ENCODE measurements around the gene TOX3.

TOX3 gene

DNA sequence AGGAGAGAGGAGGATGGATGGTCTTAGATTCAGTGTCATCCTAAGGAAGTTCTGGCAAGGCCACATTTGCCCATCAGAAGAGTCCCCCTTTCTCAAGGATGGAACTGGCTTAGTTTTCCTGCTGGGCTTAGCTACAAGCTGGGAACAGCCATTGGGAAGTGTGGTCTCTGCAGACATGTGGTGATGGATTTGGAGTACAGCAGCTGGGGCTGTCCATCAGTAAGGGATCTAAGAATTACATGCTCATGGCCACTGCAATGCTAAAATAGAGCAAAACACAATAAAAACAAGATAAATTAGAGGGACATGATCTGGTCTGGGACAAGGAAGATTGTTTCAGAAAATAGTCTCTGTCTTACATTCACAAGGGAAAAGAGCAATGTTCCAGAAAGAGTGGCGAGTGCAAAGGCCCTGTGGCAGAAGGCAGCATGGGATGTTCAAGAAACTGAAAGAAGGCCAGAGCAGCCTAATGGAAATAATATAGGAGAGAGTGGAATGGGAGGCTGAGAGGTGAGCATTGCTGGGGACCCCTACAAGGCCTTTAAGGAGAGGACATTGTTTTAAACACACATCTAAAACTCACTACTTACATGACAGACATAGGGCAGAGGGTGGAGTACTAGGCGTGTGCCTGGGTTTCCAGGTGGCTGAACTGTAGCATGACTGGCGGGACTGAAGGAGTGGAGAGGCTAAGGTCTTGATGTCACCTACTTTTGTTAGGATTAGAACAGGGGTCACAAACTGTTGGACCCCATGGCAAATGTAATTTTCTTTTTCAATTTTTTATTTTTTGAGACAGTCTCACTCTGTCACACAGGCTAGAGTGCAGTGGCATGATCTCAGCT, 17.0 kb upstream of the TOX3 start:
- no peak for DNase-seq

DNA sequence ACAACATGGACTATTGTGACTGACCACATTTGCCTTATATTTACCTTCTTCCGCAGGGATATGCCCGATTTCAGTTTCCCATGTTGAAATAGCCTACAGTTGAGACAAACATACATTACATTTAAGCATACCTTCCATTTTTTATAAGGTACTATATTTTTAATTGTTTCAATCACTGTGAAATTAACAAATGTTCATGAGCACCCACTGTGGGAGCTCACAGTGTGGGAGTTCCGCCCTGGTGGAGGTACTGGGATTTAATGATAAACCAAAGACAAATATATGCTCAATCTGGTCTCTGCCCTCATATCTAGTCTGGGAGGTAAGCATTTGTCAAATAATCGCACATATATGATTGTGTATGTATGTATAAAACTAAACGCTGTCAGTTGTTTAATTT, 15.8 kb upstream of the TOX3 start:
- no peak for DNase-seq

DNA sequence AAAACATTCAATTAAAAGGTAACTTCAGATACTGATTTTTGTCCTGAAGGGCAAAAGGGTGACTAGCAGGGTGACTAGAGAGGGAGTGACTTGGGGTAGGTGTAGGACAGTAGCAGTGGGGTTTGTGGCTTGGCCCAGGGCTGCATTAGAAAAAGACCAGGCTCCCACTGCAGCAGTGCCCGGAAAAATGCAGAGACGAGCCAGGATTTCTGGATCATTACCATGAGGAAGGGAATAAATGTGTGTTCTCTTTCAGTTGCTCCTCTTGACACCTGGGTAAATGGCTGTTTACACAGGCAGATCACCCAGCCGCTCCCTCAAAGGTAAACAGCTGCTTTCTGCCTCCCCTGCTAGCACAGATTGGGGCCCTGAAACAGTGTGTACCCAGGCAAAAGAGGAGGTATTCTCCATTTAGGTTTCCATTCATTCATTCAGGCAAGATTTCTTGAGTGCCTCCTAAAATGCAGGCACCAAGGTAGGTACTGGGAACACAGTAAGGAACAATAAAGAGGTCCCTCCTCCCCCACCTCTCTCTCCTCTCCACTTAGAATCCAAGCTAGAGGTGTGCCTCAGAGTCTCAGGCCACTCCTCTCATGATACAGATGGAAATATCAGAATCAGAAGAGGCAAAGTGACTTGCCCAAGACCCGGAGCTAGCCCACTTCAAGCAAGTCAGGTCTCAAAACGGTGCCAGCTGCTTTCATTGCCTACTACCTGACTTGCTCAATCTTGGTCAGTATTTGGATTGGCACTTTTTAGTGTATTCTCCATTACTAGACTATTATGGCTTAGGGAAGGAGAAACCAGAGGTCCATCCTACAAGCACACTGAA, 15.2 kb upstream of the TOX3 start:
- DNase-seq, result no peak

DNA sequence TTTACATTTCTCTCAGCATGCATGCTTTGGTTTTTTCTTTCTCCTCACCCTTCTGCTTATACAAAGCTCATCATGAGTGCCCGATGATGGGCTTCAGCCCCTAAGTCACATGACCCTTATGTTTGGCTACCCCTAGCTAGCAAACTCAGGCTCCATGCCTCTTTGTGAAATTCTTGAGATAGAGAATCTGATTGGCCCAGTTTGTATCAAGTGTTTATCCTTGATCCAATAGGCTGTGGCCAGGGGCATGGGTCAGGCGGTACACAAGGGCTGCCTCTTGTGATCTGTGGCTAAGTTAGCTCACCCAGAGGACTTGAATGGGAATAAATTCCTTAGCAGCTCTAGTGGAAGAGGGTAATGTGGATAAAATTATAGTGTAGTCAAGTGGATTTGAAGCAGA, 11.5 kb upstream of the TOX3 start:
- no peak for DNase-seq

DNA sequence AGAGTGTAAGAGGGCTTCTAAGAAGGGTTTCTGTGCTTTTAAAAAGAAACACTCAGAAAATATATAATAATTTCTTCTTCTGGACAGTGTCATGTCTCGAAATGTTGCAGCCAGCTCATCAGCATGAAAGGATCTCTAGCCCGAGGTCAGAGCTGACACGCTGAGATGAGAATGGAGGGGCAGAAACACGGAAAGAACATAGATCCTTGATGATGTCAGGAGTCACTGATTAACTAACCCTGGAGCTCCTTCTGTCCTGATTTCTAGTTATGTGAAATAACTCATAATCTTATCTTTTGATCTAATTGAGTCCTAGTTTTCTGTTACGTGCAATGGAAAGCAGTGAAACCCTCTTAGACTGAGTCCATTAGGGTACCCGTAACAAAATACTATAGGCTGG, 10.3 kb upstream of the TOX3 start:
- DNase-seq, result no peak

DNA sequence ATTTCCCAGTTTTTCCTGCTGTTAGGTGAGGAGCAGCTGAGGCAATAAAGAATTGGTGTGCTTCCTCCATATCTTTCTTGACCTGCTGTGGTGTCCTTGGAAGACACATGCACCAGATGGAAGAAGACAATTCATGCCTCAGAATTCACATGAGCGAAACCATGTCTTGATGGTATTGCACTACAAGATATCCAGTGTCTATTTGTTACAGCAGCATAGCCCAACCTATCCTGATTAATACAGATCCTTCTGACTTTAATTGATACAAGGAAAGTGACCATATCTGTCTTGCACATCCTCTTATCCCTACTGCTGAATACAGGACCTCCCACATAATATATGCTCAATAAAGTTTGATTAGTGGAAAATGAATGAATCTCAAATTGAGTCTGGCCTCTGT, 9.1 kb upstream of the TOX3 start:
- no peak for DNase-seq

DNA sequence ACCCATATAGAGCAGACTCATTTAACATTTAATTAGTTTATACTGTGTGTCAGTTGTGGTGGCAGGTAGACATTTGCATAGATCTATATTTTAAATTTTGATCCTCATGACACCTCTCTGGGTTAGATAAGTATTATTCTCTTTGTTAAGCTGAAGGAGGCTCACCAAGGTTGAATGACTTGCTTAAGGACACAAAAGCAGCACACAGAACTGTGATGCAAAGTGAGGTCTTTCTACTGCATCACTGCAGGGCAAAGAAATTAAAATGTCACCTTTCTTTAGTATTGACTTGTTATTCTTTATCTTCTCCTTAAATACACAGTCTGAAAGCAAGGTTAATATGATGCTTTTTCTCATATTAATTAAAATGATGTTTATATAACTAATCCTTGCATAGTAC, 8.6 kb upstream of the TOX3 start:
- no peak for DNase-seq

DNA sequence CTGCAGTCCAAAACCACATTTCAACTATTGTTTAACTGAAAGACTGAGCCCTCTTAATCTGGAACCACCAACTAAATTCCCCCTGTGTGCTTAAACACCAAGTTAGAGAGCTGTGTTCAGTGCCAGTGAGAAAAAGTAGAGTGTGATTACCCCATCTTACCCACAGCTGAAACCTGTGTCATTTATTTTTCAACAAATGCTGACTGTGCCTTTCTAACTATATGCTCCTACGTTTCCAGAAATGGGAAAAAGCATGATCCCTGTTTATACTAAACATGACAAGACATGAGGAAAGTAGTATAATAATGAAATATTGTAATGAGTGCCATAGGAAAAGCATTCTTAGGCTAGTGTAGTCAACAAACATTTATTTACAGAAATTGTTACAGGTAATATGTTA, 7.4 kb upstream of the TOX3 start:
- no peak for DNase-seq

DNA sequence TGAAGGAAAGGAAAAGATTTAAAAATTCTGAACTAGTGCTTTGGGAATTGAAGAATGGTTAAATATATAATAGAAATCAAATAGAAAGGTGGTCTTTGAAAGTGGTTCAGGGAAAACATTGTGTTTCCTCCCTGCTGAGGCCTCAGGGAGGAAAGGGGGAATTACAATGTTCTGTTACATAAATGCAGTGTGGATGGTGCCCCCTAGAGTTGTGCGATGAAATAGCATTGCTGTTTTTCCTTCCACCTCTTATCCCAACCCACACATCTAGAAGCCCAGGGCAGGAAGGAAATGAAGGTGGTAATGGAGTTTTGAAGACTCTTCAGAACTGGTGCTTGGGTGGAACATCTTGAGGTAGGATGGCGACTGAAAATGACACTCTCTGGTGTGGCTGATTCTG, 6.4 kb upstream of the TOX3 start:
- no peak for DNase-seq

DNA sequence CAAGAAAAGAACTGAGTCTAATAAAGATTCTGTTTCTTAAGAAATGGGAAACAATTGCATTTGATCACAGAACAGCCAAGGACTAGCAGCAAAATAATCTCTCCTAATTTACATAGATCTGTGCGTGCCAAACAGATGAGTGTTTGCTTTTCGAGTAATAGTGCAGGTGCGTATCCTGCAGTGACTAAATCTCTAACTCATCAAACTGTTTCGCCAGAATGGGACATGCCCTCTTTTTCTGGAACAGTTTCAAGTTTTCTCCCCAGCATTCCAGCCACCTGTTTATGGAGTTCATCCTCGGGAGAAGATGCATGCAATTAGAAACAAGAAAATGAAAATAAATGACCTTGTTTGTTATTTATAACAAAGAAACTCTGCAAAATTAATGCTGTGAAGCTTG, 5.7 kb upstream of the TOX3 start:
- DNase-seq, result no peak

DNA sequence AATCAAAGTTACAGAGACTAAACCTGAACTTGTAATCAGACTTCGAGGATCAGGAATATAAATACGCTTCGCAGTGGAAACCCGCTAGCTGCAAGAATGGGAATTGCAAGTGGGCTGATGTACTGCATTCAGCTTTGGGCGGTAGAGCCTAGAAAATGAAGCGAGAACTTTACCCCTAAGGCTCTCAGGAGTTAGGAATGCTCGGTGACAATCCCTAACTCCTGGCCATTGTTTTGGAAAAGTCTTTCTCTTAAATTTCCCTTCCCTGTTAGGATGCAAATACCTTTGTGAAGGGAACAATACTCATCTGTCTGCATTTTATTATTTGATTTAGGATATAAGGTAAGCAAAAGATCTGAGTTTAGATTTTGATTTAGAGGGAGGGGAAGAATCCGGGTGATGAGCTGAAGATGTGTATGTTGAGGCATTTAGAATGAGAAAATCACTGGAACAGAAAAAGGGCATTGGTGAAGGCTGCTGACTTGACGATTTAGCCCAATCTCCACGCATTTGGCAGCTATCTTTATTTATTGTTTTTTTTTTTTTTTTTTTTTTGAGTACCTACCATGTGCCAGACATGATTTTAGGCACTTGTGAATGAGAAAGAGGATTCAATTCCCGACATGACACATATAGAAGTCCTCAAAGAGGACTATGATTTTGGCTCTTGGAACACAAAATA, 2.2 kb upstream of the TOX3 start:
- no peak for DNase-seq

DNA sequence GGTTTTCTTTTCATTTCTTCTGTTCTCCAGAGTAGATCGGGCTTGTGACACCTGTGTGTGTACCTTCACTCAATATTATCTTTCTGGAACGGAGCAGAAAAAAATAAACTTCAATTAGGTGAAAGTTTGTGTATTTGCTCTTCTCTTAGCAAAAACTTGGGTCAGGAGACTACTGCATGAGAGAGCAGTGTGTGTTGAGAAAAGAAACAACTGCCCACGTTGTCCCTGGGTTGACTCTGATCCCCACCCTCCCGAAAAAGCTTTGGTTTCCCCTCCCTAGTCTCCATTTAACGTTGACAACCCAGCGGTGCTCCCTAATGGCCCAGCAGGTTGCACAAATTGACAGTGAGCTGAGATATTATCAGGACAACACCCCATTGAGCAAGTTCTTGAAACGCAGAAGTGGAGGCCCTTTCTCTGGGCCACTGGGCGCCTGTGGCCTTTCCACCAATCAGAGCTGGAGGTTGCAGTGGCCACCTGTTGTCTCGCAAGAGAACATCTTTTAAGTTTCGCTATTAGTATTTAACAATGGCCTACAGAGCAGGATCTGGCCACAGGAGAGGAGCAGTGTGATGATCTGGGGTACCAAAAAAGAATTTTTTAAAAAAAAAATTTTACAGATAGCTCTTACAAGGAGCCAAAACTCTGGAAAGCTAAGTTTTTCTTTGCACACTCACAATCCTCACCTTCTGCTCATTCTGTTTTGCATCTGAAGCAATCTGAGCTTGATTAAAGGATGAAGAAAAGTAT, 1.5 kb upstream of the TOX3 start:
- DNase-seq, result no peak

DNA sequence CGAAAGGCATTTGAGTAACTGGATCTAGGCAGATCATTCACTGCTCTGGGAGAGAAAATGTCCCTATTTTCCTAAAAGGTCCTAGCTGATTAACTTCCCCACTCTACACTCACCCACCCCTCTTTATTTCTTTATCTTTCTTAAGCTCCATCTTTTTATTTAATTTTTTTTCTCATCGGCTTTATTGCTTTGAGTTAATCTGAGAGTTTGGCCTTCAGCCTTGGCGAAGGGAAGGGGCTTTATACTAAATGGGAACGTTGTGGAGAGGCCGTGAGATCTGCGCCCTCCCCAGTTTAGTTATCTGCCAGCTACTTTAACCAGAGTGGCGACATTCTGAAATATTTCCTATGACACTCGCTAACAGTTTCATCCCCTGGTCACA, 882 bp upstream of the TOX3 start:
- no peak for DNase-seq

DNA sequence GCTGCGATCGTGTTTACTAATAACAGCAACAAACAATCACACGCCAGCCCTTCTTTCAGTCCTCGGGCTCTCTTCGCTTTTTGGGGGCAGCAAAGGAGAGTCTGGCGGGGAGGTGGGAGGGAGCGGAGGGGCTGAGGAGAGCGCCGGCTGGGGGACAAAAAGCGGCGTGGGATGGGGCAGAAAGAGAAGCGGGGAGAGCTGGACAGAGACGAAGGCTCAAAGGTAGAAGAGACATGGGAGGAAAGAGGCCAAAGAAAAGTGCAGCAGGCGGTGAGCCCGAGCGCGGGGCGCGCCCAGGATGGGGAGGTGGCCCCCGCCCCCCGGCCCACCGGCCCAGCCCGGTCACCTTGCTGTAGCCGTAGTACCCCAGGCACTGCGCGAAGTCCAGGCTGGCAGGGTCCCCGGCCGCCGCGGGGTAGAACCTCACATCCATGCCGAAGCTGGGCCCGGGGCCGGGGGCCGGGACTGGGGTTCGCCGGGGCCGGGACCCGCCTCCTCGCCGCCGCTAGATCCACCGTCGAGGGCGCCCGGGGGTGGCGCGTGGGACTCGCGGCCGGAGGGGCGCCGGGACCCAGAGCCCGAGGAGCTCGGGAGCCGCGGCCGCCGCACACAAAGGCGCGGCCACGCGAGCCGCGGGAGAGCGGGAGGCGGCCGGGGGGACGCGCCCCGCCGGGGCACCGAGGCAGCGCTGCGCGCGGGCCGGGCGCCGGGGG, 496 bp downstream of the TOX3 start:
- DNase-seq, result no peak

DNA sequence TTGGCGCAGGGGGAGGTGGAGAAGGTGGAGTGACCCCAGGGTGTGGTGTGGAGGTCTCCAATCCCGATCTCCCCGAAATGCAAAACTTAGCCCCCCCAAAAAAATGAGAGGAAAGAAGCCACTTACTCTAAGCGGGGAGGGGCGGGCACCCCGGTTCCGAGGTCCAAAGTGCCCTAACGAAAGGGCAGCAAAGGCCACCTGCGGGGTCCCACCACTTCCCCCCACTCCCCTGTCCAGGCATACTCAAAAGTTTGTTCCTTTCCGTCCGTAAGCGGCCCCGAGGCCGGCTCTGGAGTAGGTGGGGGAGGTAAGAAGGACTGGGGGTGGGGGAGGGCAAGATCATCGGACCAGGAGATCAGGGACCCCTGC, 1.1 kb downstream of the TOX3 start:
- no peak for DNase-seq

DNA sequence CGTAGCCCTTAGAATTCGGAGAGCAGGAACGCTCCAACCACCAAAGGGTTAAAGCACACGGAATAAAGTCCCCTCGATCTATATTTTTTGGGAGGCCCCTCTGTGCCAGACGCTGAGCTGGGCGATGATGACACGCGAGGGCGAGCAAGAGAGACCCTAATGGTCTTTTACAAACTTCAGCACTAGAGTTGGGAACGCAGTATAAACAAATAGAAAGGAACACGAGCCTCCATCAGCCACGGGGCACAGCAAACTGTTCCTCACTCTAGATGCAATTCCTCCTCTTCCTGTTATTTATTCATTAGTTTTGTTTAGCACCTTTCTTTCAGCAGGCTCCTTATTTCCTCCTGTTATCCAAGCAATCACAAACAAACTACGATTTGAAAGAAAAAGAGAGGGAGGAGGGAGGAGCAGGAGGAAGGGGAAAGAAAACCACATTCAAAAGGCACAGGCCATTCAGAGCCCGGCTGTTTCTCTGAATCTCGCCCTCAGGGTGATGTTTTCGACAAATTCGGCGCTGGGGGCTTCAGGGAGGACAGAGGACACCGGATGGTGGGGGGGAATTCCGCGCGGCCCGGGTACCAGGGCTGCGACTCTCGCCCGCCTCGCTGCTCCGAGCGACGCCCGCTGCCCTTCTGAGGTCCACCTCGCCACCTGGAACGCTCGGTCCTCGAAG, 1.6 kb downstream of the TOX3 start:
- no peak for DNase-seq

DNA sequence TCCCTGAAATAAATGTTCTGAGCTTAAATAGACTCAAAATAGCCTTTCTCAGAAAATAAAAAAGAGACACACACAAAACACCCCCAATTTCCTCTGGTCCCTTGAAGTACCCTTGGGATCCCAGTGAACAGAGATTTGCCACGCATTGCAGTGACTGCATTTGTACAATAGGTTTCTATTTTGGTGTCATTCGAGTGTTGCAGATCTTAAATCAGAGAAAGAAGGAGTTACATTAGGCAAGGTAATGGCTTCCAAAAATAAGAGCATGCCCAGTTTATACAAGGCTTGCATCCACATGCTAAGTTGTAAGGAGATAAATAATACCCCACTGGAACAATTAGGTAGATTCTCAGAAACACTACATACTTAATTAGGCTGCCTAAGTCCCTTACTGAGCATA, 2.2 kb downstream of the TOX3 start:
- no peak for DNase-seq

DNA sequence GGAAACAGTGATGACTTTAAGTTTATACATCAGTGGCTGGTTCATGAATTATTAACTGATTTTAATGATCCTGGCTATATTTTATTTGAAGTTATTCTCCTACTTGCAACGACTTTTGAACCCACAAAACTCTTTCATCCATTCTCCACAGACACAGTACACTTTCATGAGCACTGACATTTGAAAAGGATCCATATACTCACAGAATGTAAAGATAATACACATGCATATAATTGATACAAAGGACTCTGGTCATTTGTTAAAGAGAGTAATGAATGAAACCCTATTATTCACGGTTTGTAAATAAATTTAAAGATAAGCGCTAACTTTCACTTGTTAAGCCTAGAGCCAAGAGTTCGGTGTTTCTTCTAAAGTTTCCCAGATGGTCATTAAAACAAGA, 3.3 kb downstream of the TOX3 start:
- no peak for DNase-seq

DNA sequence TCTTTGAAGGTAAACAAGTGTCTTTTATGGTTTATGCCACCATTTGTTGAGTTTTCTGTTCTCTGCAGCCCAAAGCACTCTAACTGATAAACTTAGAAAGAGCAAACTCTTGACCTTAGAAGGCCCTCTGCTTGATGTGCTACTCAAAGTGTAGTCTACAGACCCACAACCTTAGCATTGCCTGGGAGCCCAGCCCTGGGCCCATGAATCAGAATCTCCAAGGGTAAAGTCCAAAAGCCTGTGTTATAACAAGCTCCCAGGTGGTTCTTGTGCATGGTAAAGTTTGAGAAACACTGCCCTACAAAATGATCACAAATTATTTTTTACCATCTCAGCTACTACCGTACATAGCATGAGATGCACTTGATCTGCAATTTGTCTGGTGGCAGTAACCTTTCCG, 6.0 kb downstream of the TOX3 start:
- no peak for DNase-seq

DNA sequence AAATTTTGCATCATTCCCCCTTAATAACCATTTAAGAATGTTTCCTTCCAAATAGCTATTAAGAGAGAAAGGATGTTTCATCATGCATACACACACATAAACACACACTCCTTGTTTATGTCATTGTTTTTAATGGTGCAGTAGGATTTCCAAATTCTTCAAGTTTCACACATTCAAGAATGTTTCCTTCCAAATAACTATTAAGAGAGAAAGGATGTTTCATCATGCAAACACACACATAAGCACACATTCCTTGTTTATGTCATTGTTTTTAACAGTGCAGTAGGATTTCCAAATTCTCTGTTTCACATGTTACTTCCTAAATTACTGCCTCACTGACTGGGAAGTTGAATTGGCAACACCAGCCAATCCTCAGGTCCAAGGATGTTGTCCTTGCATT, 7.8 kb downstream of the TOX3 start:
- no peak for DNase-seq

DNA sequence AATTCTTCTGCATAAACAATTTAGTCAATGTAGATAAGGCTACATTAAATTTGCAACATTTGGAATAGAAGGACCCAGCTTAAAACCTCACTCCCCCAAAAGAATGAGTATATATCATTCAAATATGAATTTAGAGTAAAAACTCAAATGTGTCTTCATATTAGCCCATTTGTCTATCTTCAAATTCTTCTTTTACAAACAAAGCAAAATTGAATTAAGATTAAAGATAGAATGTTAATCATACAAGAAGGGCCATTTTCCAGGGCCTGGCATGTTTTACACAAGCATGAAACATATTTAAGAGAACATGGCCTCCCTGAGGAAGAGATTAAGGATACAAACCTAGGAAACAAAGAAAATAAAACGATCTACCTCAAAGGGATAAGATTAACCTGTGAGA, 8.4 kb downstream of the TOX3 start:
- no peak for DNase-seq

DNA sequence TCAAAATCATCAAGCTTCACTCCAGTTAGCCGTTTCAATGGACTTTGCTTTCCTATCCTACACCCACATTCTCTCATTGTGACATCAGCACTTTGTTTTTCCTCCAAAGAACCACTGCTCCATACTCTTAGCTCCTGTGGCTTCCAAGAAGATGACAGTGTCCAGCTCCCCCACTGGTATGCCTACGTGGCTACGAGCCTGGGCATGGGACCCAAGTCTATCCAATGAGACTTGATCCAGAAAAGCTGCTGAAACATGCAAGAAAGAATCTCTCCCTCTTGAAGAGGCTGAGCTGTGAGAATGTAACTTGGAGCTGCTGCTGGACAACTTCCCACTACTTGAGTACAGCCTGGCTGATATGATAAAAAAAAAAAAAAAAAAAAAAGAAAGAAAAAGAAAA, 9.4 kb downstream of the TOX3 start:
- no peak for DNase-seq

Data from stimulated activated CD4-positive, alpha-beta T cell treated with anti-CD3 and anti-CD28 coated beads, Interleukin-2, amount 100 ng/mL, for 24 hours (primary cell).